SU-DHL-6 (cell line): ENCODE results near the gene BFAR.

Source experiments
- EZH2phosphoT487 ChIP-seq: fragments of 200-600 bp; sonication (generic), shearing (Covaris generic); conservative IDR thresholded peaks from 2 replicates; pipeline ENCODE4 v1.6.1; 2018; ENCODE audit warnings: mild to moderate bottlenecking, antibody characterized with exemption, low read length, moderate library complexity, mixed read lengths
- TF ChIP-seq, protein P1 (sequence below): fragments of 200-600 bp; sonication (generic); IDR thresholded peaks from one replicate; pipeline ENCODE4 v1.5.1; 2017; ENCODE audit warnings: antibody characterized with exemption, mild to moderate bottlenecking, low read length, moderate library complexity; ENCODE audit not compliant: insufficient read depth, poor library complexity, severe bottlenecking

- TF ChIP-seq, protein P1, sequence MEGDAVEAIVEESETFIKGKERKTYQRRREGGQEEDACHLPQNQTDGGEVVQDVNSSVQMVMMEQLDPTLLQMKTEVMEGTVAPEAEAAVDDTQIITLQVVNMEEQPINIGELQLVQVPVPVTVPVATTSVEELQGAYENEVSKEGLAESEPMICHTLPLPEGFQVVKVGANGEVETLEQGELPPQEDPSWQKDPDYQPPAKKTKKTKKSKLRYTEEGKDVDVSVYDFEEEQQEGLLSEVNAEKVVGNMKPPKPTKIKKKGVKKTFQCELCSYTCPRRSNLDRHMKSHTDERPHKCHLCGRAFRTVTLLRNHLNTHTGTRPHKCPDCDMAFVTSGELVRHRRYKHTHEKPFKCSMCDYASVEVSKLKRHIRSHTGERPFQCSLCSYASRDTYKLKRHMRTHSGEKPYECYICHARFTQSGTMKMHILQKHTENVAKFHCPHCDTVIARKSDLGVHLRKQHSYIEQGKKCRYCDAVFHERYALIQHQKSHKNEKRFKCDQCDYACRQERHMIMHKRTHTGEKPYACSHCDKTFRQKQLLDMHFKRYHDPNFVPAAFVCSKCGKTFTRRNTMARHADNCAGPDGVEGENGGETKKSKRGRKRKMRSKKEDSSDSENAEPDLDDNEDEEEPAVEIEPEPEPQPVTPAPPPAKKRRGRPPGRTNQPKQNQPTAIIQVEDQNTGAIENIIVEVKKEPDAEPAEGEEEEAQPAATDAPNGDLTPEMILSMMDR, result no peak
- no peak for TF ChIP-seq EZH2phosphoT487
Measured at GRCh38 chr16:14682121-14682520, 49.4 kb downstream of the BFAR start.
